ENCODE measurements around the gene ALDOA. TPM values are rescaled to one million over a fixed set of nuclear protein-coding genes. Genes with fewer than 3 reads are reported as not detected.

The ALDOA gene
- 235 and 245 TPM in 2 replicates for total RNA-seq (2013; cell fraction: nucleolus; rRNA removed)
- total RNA-seq (2014; rRNA removed) (1,247 and 1,393 TPM in 2 replicates), total RNA-seq (2014; rRNA removed; fragmentation: Illumina TruSeq; extraction: Trizol) (804 and 922 TPM in 2 replicates), total RNA-seq (2021) (1,355 and 1,356 TPM in 2 replicates), polyA plus RNA-seq (2011; rRNA removed) (672 and 1,081 TPM in 2 replicates), polyA plus RNA-seq (2014; fragmentation: Illumina TruSeq; extraction: Trizol) (300 and 751 TPM in 2 replicates), polyA plus RNA-seq (2014; fragmentation: Nextera tagmentation; extraction: Ambion mirVana) (100 to 1,000 TPM; 218 to 335 TPM), polyA plus RNA-seq (2014; rRNA removed) (1,109 and 1,522 TPM in 2 replicates), polyA plus RNA-seq (2016; fragmentation: Nextera tagmentation; extraction: Ambion mirVana) (1,000 to 10,000 TPM; 2,119 to 2,339 TPM), polyA minus RNA-seq (2011; rRNA and poly(A)+ RNA removed) (879 and 1,597 TPM in 2 replicates), Bru-seq, nascent RNA (percentile 92 among the genes with signal in this experiment), BruChase-seq, experiment 1, labeled RNA remaining after a 6-hour chase (percentile 96 among the genes with signal in this experiment), BruChase-seq, experiment 2, labeled RNA remaining after a 2-hour chase (percentile 89 among the genes with signal in this experiment)
- 1,146 TPM for polyA plus RNA-seq (2011; ENCODE audit: low read depth)
- polyA plus RNA-seq (2011; cell fraction: cytosol; rRNA removed): 1,688 and 1,856 TPM in 2 replicates
- 1,192 and 1,238 TPM in 2 replicates for polyA plus RNA-seq (2011; cell fraction: nucleus; rRNA removed)
- 1,728 and 2,147 TPM in 2 replicates for polyA plus RNA-seq (2012)
- 780 and 912 TPM in 2 replicates for polyA minus RNA-seq (2011; cell fraction: cytosol; rRNA and poly(A)+ RNA removed)
- 308 and 419 TPM in 2 replicates for polyA minus RNA-seq (2011; cell fraction: nucleus; rRNA and poly(A)+ RNA removed)
- long read RNA-seq, experiment 1, transcript ALDOA-218 (11 exons, 1,359 nt): minor isoform, 10 of 783 reads
- long read RNA-seq, experiment 1, transcript ALDOA-210 (10 exons, 1,672 nt): minor isoform, 6 of 783 reads
- long read RNA-seq, experiment 1, transcript ALDOA-206 (9 exons, 1,550 nt): minor isoform, 84 of 783 reads
- long read RNA-seq, experiment 1, transcript ALDOA-209 (9 exons, 1,579 nt): major isoform, 677 of 783 reads
- long read RNA-seq, experiment 1, partial matches to known transcripts: 1 of 783 reads
- long read RNA-seq, experiment 1, other reads (novel, unspliced or antisense): 2 of 783 reads
- long read RNA-seq, experiment 2, transcript ALDOA-209 (9 exons, 1,579 nt): major isoform, 434 of 560 reads
- long read RNA-seq, experiment 2, transcript ALDOA-214 (4 exons, 801 nt): minor isoform, 5 of 560 reads
- long read RNA-seq, experiment 2, transcript ALDOA-206 (9 exons, 1,550 nt): minor isoform, 111 of 560 reads
- long read RNA-seq, experiment 2, partial matches to known transcripts: 0 of 560 reads
- long read RNA-seq, experiment 2, other reads (novel, unspliced or antisense): 4 of 560 reads

DNA sequence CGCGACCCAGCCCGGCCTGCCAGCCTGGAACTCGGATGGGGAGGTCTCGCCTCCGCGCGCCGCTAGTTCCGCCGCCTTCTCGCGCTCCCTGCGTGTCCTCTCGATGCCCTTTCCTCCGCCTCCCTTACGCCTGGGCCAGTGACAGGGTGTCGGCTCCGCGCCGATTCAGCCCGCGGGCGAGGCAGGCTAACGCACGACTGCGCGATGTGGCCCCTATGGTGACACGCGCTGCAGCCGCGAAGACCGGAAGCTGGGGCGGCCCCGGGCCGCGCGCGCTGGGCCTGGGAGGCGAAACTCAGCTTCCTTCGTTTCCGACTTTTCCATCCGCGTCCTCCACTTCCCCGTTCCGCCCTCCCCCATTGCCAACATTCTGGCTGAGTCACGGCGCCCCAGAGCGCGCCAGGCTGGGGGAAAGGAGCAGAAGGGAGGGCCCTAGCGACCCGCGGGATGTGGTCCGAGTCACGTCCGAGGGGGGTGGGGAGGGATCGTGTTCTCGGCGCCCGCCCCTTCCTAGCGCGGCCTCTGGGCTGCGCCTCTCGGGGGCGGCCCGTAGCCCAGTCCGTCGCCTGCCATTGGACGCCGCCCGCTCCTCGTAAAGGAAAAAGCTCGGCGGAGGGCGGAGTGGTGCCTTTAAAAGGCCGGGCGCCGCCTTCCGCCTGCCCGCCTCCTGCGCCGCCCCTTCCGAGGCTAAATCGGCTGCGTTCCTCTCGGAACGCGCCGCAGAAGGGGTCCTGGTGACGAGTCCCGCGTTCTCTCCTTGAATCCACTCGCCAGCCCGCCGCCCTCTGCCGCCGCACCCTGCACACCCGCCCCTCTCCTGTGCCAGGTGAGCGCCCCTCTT lies at the start of gene ALDOA:
Gene ALDOA (plus strand): TSS at position 659 of the 841 bp plus-strand sequence. CDS start 1,138 bp downstream, outside the sequence.
- peaks cover 30% of the 10 kb centered on the region for H3K4me1 ChIP-seq (ENCODE audit: control insufficient read depth, insufficient read depth, low read length)
- RAD21 ChIA-PET (ENCODE audit: unreplicated experiment): interaction anchor here (0.7 to 3.7 kb wide), 11 partner anchors 9 to 564 kb away, joined by 3 to 42 read pairs (median 3); partner anchors contain the start of genes CORO1A, DCTPP1, TAOK2 and TBX6
- peak; percentile 82; the same call in 1 of the 2 replicates for TF ChIP-seq STAT1 (conservative IDR thresholded peaks at IDR 0.05)
- peak; percentile 96 for TF ChIP-seq ZNF207 (IDR thresholded peaks at IDR 0.05; ENCODE audit: borderline replicate concordance)
- peak; percentile 57; the same call in 1 of the 2 replicates for TF ChIP-seq PAX5 (IDR thresholded peaks at IDR 0.05; ENCODE audit: borderline replicate concordance, low read depth, low read length)
- TF ChIP-seq CTCF (IDR thresholded peaks at IDR 0.05 in 2 of 3, conservative IDR thresholded peaks at IDR 0.05 in 1 of 3; ENCODE audit: control insufficient read depth in 2 of 3, extremely low read depth in 1 of 3, insufficient read depth in 1 of 3, low read depth in 3 of 3, low read length in 3 of 3): no peak
- TF ChIP-seq CBFB (IDR thresholded peaks at IDR 0.05; ENCODE audit: low read depth): peak; percentile 14
- 0 out of 2 replicates have a peak, but pooled peaks have one; percentile 14 for TF ChIP-seq SREBF2 (IDR thresholded peaks at IDR 0.05; ENCODE audit: low read length)
- TF ChIP-seq ATF2 (IDR thresholded peaks at IDR 0.05; ENCODE audit: low read length): no peak
- TF ChIP-seq SPI1 (IDR thresholded peaks at IDR 0.05; ENCODE audit: borderline replicate concordance, insufficient read depth, low read depth, low read length): peak; percentile 30; the same call in 1 of the 2 replicates
- TF ChIP-seq LARP7 (IDR thresholded peaks at IDR 0.05): peak; percentile 96
- TF ChIP-seq, protein P1, sequence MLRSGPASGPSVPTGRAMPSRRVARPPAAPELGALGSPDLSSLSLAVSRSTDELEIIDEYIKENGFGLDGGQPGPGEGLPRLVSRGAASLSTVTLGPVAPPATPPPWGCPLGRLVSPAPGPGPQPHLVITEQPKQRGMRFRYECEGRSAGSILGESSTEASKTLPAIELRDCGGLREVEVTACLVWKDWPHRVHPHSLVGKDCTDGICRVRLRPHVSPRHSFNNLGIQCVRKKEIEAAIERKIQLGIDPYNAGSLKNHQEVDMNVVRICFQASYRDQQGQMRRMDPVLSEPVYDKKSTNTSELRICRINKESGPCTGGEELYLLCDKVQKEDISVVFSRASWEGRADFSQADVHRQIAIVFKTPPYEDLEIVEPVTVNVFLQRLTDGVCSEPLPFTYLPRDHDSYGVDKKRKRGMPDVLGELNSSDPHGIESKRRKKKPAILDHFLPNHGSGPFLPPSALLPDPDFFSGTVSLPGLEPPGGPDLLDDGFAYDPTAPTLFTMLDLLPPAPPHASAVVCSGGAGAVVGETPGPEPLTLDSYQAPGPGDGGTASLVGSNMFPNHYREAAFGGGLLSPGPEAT (IDR thresholded peaks at IDR 0.05; ENCODE audit: low read depth): peak; percentile 87
- TF ChIP-seq SMARCA5 (IDR thresholded peaks at IDR 0.05): peak; percentile 78

More for the DNA sequence above, at the start of gene ALDOA:
- peak within 1 kb of the TSS; percentile 95 for H3K4me2 ChIP-seq (ENCODE audit: control insufficient read depth, insufficient read depth)
- intact Hi-C loops (cut with micrococcal nuclease; ENCODE audit: unreplicated experiment): no loop called here
- H3K27ac ChIP-seq (ENCODE audit: control insufficient read depth, insufficient read depth): peak within 1 kb of the TSS; percentile 94
- under 1% methylated on average over 91 of the region's 99 CpGs for WGBS (ENCODE audit: insufficient coverage, insufficient replicate concordance, low lambda C conversion rate, missing lambda C conversion rate)
- H3K27me3 ChIP-seq (replicated peaks in 1 of 2; ENCODE audit: control insufficient read depth in 2 of 2, insufficient read depth in 2 of 2, low read length in 1 of 2): no peaks in the 10 kb centered on the region
- peak; percentile 86 for DNase-seq (ENCODE audit: low read depth, low spot score)
- H3K9ac ChIP-seq (ENCODE audit: control insufficient read depth, insufficient read depth, low read length): peak within 1 kb of the TSS; percentile 93
- peak; percentile 89 for ATAC-seq
- ChIA-PET SMC1A (ENCODE audit: uncharacterized antibody, unreplicated experiment) (interaction anchor here (0.7 to 1.2 kb wide), 4 partner anchors 10 to 141 kb away, joined by 3 to 5 read pairs (median 4); no protein-coding TSS in a partner anchor), CTCF (interaction anchor here (0.5 to 8.5 kb wide), 6 partner anchors 11 to 1143 kb away, joined by 3 to 77 read pairs (median 9); partner anchors contain the start of genes PPP4C, TBX6 and YPEL3), POLR2A (interaction anchor here (0.5 to 4.3 kb wide), 17 partner anchors 10 to 585 kb away, joined by 3 to 21 read pairs (median 5); partner anchors contain the start of genes KIF22, PPP4C, SEPTIN1 and TAOK2)
- BruUV-seq (replicated peaks): TSS peak; percentile 94
- in situ Hi-C loops (cut with MboI): no loop called here
- peak within 1 kb of the TSS; percentile 94 for H3K4me3 ChIP-seq
- H3K79me2 ChIP-seq (ENCODE audit: control insufficient read depth, insufficient read depth, low read length): peaks cover 67% of the 10 kb centered on the region
- H4K20me1 ChIP-seq (ENCODE audit: control insufficient read depth, insufficient read depth): peaks cover 24% of the 10 kb centered on the region
- H2AFZ ChIP-seq (ENCODE audit: control insufficient read depth, low read depth, low read length): peak within 1 kb of the TSS; percentile 77
- FAIRE-seq: peak; percentile 78
- H3K36me3 ChIP-seq (ENCODE audit: control insufficient read depth in 2 of 2, insufficient read depth in 2 of 2, low read length in 1 of 2): peaks cover 29 to 32% of the 10 kb centered on the region in 2 experiments
- no peaks in the 10 kb centered on the region for H3K9me3 ChIP-seq (replicated peaks; ENCODE audit: control insufficient read depth, insufficient read depth, low read length)

All from GM12878 (cell line).